GM12874 (cell line): ENCODE data around the gene MAPT.

Source experiments
- TF ChIP-seq, protein P1 (sequence below): IDR thresholded peaks from 2 replicates; pipeline ENCODE4 v1.5.1; 2011; ENCODE audit warnings: low read depth, mild to moderate bottlenecking, control low read depth, low read length, moderate library complexity; ENCODE audit not compliant: insufficient read depth

MAPT gene

DNA sequence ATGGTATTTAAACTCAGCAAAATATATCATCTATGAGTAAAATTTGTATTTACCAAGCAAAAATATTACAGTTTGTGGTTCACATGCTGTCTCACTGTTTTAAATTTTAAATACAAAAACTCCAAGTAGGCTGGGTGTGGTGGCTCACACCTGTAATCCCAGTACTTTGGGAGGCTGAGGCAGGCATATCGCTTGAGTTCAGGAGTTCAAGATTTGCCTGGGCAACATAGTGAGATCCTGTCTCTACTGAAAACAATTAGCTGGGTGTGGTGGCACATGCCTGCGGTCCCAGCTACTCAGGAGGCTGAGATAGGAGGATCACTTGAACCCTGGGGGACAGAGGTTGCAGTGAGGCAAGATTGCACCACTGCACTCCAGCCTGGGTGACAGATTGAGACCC lies 37.3 kb downstream of the MAPT start:
- TF ChIP-seq, protein P1, sequence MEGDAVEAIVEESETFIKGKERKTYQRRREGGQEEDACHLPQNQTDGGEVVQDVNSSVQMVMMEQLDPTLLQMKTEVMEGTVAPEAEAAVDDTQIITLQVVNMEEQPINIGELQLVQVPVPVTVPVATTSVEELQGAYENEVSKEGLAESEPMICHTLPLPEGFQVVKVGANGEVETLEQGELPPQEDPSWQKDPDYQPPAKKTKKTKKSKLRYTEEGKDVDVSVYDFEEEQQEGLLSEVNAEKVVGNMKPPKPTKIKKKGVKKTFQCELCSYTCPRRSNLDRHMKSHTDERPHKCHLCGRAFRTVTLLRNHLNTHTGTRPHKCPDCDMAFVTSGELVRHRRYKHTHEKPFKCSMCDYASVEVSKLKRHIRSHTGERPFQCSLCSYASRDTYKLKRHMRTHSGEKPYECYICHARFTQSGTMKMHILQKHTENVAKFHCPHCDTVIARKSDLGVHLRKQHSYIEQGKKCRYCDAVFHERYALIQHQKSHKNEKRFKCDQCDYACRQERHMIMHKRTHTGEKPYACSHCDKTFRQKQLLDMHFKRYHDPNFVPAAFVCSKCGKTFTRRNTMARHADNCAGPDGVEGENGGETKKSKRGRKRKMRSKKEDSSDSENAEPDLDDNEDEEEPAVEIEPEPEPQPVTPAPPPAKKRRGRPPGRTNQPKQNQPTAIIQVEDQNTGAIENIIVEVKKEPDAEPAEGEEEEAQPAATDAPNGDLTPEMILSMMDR, result no peak

- TF ChIP-seq, protein P1, result no peak
Measured at GRCh38 chr17:45934044-45934979, 40.0 kb downstream of the MAPT start.

GRCh38 chr17:45935197-45935709 lies 40.9 kb downstream of the MAPT start:
- TF ChIP-seq, protein P1, result no peak

GRCh38 chr17:45935710-45936509 lies 41.6 kb downstream of the MAPT start:
- TF ChIP-seq, protein P1, result no peak

GRCh38 chr17:45936610-45937009 lies 42.3 kb downstream of the MAPT start:
- TF ChIP-seq, protein P1, result no peak

GRCh38 chr17:45939395-45939794 lies 45.0 kb downstream of the MAPT start:
- TF ChIP-seq, protein P1, result no peak

GRCh38 chr17:45940293-45940692 lies 45.9 kb downstream of the MAPT start:
- TF ChIP-seq, protein P1, result no peak
